H9 (cell line): ENCODE measurements around the gene ENHO. TPM values are rescaled to one million over a fixed set of nuclear protein-coding genes. Genes with fewer than 3 reads are reported as not detected.

Experiments
- DNase-seq: peaks from one replicate; pipeline ENCODE4 v3.0.0-alpha.2; 2017
- H2AFZ ChIP-seq: one replicate; pipeline ENCODE4 v1.6.1; 2013; ENCODE audit warnings: mild to moderate bottlenecking, low read length, control low read depth, moderate library complexity
- H2AK5ac ChIP-seq: 2 replicates; pipeline ENCODE4 v1.6.1; 2013; ENCODE audit warnings: low read length, control low read depth, mixed read lengths; ENCODE audit not compliant: insufficient read length
- H2BK120ac ChIP-seq: one replicate; pipeline ENCODE4 v1.6.1; 2013; ENCODE audit warnings: low read depth, mild to moderate bottlenecking, low read length, control low read depth, inconsistent platforms; ENCODE audit not compliant: poor library complexity, severe bottlenecking
- H2BK12ac ChIP-seq: 2 replicates; pipeline ENCODE4 v1.6.1; 2013; ENCODE audit warnings: low read length, control low read depth, mixed read lengths, low read depth; ENCODE audit not compliant: insufficient read length
- H2BK15ac ChIP-seq: 2 replicates; pipeline ENCODE4 v1.6.1; 2013; ENCODE audit warnings: low read depth, low read length, control low read depth
- H2BK20ac ChIP-seq: one replicate; pipeline ENCODE4 v1.6.1; 2013; ENCODE audit warnings: low read depth, mild to moderate bottlenecking, low read length, control low read depth, inconsistent platforms; ENCODE audit not compliant: poor library complexity, severe bottlenecking
- H2BK5ac ChIP-seq: 2 replicates; pipeline ENCODE4 v1.6.1; 2013; ENCODE audit warnings: low read length, control low read depth, mixed read lengths; ENCODE audit not compliant: insufficient read length
- H3K14ac ChIP-seq: 2 replicates; pipeline ENCODE4 v1.6.1; 2013; ENCODE audit warnings: low read length, control low read depth; ENCODE audit not compliant: insufficient read depth
- H3K18ac ChIP-seq: 2 replicates; pipeline ENCODE4 v1.6.1; 2013; ENCODE audit warnings: low read depth, mild to moderate bottlenecking, mixed read lengths, low read length, control low read depth; ENCODE audit not compliant: insufficient read length
- H3K23ac ChIP-seq: 2 replicates; pipeline ENCODE4 v1.6.1; 2013; ENCODE audit warnings: low read length, control low read depth, mixed read lengths, low read depth; ENCODE audit not compliant: insufficient read length
- H3K23me2 ChIP-seq: 2 replicates; pipeline ENCODE4 v1.6.1; 2013; ENCODE audit warnings: low read depth, mild to moderate bottlenecking, mixed read lengths, low read length, control low read depth; ENCODE audit not compliant: insufficient read length, poor library complexity, severe bottlenecking
- H3K27ac ChIP-seq: 2 replicates; pipeline ENCODE4 v1.5.1; 2013; ENCODE audit warnings: low read length, control low read depth, mixed read lengths, low read depth; ENCODE audit not compliant: insufficient read length
- H3K27me3 ChIP-seq: 2 replicates; pipeline ENCODE4 v1.6.1; 2013; ENCODE audit warnings: low read length, control low read depth, inconsistent platforms; ENCODE audit not compliant: insufficient read depth
- H3K4ac ChIP-seq: 2 replicates; pipeline ENCODE4 v1.6.1; 2013; ENCODE audit warnings: low read depth, mild to moderate bottlenecking, control low read depth, inconsistent platforms, low read length, moderate library complexity
- H3K4me1 ChIP-seq: 2 replicates; pipeline ENCODE4 v1.6.1; 2013; ENCODE audit warnings: low read length, control low read depth, inconsistent platforms; ENCODE audit not compliant: insufficient read depth
- H3K4me2 ChIP-seq: 2 replicates; pipeline ENCODE4 v1.6.1; 2013; ENCODE audit warnings: low read length, control low read depth, mixed read lengths; ENCODE audit not compliant: insufficient read length, insufficient read depth
- H3K56ac ChIP-seq: 2 replicates; pipeline ENCODE4 v1.6.1; 2013; ENCODE audit warnings: low read depth, mild to moderate bottlenecking, mixed read lengths, low read length, control low read depth; ENCODE audit not compliant: insufficient read length
- H3K79me1 ChIP-seq: 2 replicates; pipeline ENCODE4 v1.6.1; 2013; ENCODE audit warnings: low read depth, mild to moderate bottlenecking, moderate library complexity, low read length, control low read depth, inconsistent platforms; ENCODE audit not compliant: insufficient read depth, poor library complexity, severe bottlenecking
- H3K79me2 ChIP-seq: 2 replicates; pipeline ENCODE4 v1.6.1; 2013; ENCODE audit warnings: low read length, control low read depth, inconsistent platforms; ENCODE audit not compliant: insufficient read depth
- H3K9ac ChIP-seq: 2 replicates; pipeline ENCODE4 v1.6.1; 2013; ENCODE audit warnings: low read length, control low read depth, mixed read lengths; ENCODE audit not compliant: insufficient read length; ENCODE audit errors: extremely low read depth
- H3K9me3 ChIP-seq: one replicate; pipeline ENCODE4 v1.6.1; 2013; ENCODE audit warnings: low read depth, low read length, inconsistent platforms; ENCODE audit not compliant: control insufficient read depth
- H3T11ph ChIP-seq: one replicate; pipeline ENCODE4 v1.6.1; 2013; ENCODE audit warnings: mild to moderate bottlenecking, low read length, control low read depth, inconsistent platforms
- H4K20me1 ChIP-seq: one replicate; pipeline ENCODE4 v1.6.1; 2013; ENCODE audit not compliant: control insufficient read depth, insufficient read length, insufficient read depth
- H4K5ac ChIP-seq: 2 replicates; pipeline ENCODE4 v1.6.1; 2013; ENCODE audit warnings: low read depth, mild to moderate bottlenecking, mixed read lengths, low read length, control low read depth; ENCODE audit not compliant: insufficient read length
- H4K8ac ChIP-seq: replicated peaks from 2 replicates; pipeline ENCODE4 v1.6.1; 2013; ENCODE audit warnings: low read length, control low read depth, mixed read lengths, low read depth; ENCODE audit not compliant: insufficient read length
- H4K91ac ChIP-seq: 2 replicates; pipeline ENCODE4 v1.6.1; 2013; ENCODE audit warnings: low read depth, mild to moderate bottlenecking, moderate library complexity, mixed read lengths, low read length, control low read depth; ENCODE audit not compliant: insufficient read length
- H3K27ac Mint-ChIP-seq, 3 experiments: 2 replicates in 2 of 3; 3 replicates in 1 of 3; pipeline ENCODE4 v1.8.0; 2020 to 2021; ENCODE audit warnings: mixed read lengths in 3 of 3, mild to moderate bottlenecking in 1 of 3, moderate library complexity in 1 of 3
- H3K27me3 Mint-ChIP-seq: 2 replicates; pipeline ENCODE4 v1.8.0; 2021; ENCODE audit warnings: low read depth, mild to moderate bottlenecking, moderate library complexity, mixed read lengths
- H3K36me3 Mint-ChIP-seq, 3 experiments: 2 replicates in 2 of 3; 3 replicates in 1 of 3; pipeline ENCODE4 v1.8.0; 2020 to 2021; ENCODE audit warnings: low read depth in 3 of 3, mixed read lengths in 3 of 3; ENCODE audit not compliant: insufficient read depth in 1 of 3
- H3K4me1 Mint-ChIP-seq, 2 experiments: 2 replicates each; pipeline ENCODE4 v1.8.0; 2020; ENCODE audit warnings: mixed read lengths in 2 of 2
- H3K4me3 Mint-ChIP-seq, 2 experiments: 2 replicates in 1 of 2; 3 replicates in 1 of 2; pipeline ENCODE4 v1.8.0; 2020 to 2021; ENCODE audit warnings: mild to moderate bottlenecking in 2 of 2, mixed read lengths in 2 of 2, moderate library complexity in 1 of 2
- H3K9me3 Mint-ChIP-seq, 2 experiments: 2 replicates in 1 of 2; 3 replicates in 1 of 2; pipeline ENCODE4 v1.8.0; 2020; ENCODE audit warnings: mild to moderate bottlenecking in 2 of 2, mixed read lengths in 2 of 2, moderate library complexity in 1 of 2
- WGBS: extraction: QIAGEN DNeasy Blood & Tissue Kit; methylation state at CpG from one replicate; pipeline ENCODE4 v1.1.7; 2013; ENCODE audit warnings: missing lambda C conversion rate, low lambda C conversion rate, mixed read lengths; ENCODE audit not compliant: insufficient read length; ENCODE audit errors: extremely low coverage; 5-methylcytosine and 5-hydroxymethylcytosine counted together
- total RNA-seq: library from RNA; stranded (reverse); gene quantifications from 2 replicates; pipeline ENCODE4 v1.2.1, GENCODE V29; 2021
- TF ChIP-seq, protein P1 (sequence below): fragments of 200-600 bp; sonication (generic); conservative IDR thresholded peaks from 3 replicates; pipeline ENCODE4 v1.8.0; 2021; ENCODE audit warnings: antibody characterized with exemption, mild to moderate bottlenecking

Gene ENHO
- total RNA-seq, 1 experiment from 2014 or later: 14.5 TPM

DNA sequence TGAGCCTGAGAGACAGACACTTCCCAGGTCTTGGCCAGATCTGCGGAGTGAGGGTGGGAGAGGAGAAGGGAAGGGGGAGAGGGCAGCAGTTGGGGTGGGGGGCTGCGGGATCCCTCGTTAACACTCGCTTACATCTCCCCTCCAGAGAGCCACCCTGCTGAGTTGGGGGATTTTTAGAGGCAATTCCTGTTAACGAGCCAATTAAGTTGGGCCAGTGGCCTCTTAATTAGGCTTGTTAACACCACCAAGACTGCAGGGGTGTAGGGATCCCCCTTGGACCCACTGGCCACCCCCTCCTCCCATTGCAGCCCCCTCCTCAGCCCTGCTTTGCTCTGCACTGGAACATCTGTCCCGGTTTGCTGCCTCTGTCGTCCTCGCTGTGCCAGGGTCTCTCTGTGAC lies 43.1 kb upstream of the ENHO start:
- peaks cover 13 to 31% of the 10 kb centered on the region in 2 experiments for H3K4me1 Mint-ChIP-seq

More for the DNA sequence above, 43.1 kb upstream of the ENHO start:
- Histone ChIP-seq H3K18ac (no peak overlapping the region), H2BK120ac (no peak overlapping the region), H3K4ac (no peak overlapping the region), H3K4me1 (no peaks in the 10 kb centered on the region; the same call in 1 of the 2 replicates), H3K23me2 (no peaks in the 10 kb centered on the region), H3K14ac (no peak overlapping the region), H2BK12ac (no peak overlapping the region), H3K56ac (no peak overlapping the region), H2BK20ac (no peak overlapping the region), H3T11ph (no peak overlapping the region), H3K27ac (no peak overlapping the region), H3K9me3 (no peaks in the 10 kb centered on the region), H4K5ac (no peak overlapping the region), H4K8ac (no peak overlapping the region), H2AFZ (no peak overlapping the region), H2BK5ac (no peak overlapping the region), H3K9ac (no peak overlapping the region), H4K20me1 (peaks cover 4% of the 10 kb centered on the region), H3K79me2 (no peaks in the 10 kb centered on the region), H2BK15ac (no peak overlapping the region), H3K4me2 (no peak overlapping the region), H2AK5ac (no peak overlapping the region), H4K91ac (no peak overlapping the region), H3K23ac (no peak overlapping the region), H3K79me1 (no peaks in the 10 kb centered on the region), H3K27me3 (no peaks in the 10 kb centered on the region)
- H3K36me3 Mint-ChIP-seq: no peaks in the 10 kb centered on the region
- no CpG with 5 or more reads among the region's 8 CpGs for WGBS
- 0 out of 5 replicates have a peak, but pooled peaks cover 0 to 2% of the 10 kb centered on the region in 2 experiments for H3K9me3 Mint-ChIP-seq
- peaks cover 45% of the 10 kb centered on the region for H3K27me3 Mint-ChIP-seq
- no peak overlapping the region for H3K4me3 Mint-ChIP-seq
- no peak for DNase-seq
- TF ChIP-seq, protein P1, sequence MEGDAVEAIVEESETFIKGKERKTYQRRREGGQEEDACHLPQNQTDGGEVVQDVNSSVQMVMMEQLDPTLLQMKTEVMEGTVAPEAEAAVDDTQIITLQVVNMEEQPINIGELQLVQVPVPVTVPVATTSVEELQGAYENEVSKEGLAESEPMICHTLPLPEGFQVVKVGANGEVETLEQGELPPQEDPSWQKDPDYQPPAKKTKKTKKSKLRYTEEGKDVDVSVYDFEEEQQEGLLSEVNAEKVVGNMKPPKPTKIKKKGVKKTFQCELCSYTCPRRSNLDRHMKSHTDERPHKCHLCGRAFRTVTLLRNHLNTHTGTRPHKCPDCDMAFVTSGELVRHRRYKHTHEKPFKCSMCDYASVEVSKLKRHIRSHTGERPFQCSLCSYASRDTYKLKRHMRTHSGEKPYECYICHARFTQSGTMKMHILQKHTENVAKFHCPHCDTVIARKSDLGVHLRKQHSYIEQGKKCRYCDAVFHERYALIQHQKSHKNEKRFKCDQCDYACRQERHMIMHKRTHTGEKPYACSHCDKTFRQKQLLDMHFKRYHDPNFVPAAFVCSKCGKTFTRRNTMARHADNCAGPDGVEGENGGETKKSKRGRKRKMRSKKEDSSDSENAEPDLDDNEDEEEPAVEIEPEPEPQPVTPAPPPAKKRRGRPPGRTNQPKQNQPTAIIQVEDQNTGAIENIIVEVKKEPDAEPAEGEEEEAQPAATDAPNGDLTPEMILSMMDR: no peak
- no peak overlapping the region for H3K27ac Mint-ChIP-seq
